Stimulated activated CD8-positive, alpha-beta memory T cell treated with anti-CD3 and anti-CD28 coated beads, Interleukin-15, amount 100 ng/mL, for 1 hour (primary cell): ENCODE results near the gene MTAP.
A peak's percentile ranks its signal among the peaks of the same experiment; 100 is the strongest.

Experiments used
- DNase-seq: peaks from one replicate; pipeline ENCODE4 v3.0.0-alpha.2; 2020; ENCODE audit warnings: low read depth

Gene MTAP

GRCh38 chr9:21804791-21805190 lies 2.4 kb downstream of the MTAP start:
- DNase-seq, result no peak

- DNase-seq, result no peak
Measured at GRCh38 chr9:21806644-21807043, 4.2 kb downstream of the MTAP start.

GRCh38 chr9:21810388-21810787 lies 8.0 kb downstream of the MTAP start:
- no peak for DNase-seq

- DNase-seq, result no peak
Measured at GRCh38 chr9:21810881-21811280, 8.4 kb downstream of the MTAP start.

GRCh38 chr9:21811914-21812313 lies 9.5 kb downstream of the MTAP start:
- DNase-seq, result no peak

- DNase-seq, result no peak
Measured at GRCh38 chr9:21812415-21812814, 10.0 kb downstream of the MTAP start.

GRCh38 chr9:21812946-21813568 lies 10.6 kb downstream of the MTAP start:
- peak; percentile 44 for DNase-seq

GRCh38 chr9:21813575-21814473 lies 11.4 kb downstream of the MTAP start:
- peak; percentile 25 for DNase-seq

GRCh38 chr9:21815643-21816042 lies 13.2 kb downstream of the MTAP start:
- DNase-seq, result no peak

- DNase-seq, result no peak
Measured at GRCh38 chr9:21817176-21817575, 14.7 kb downstream of the MTAP start.

GRCh38 chr9:21825637-21826036 lies 23.2 kb downstream of the MTAP start:
- DNase-seq, result no peak

GRCh38 chr9:21828853-21829410 lies 26.5 kb downstream of the MTAP start:
- DNase-seq, result no peak

- no peak for DNase-seq
Measured at GRCh38 chr9:21830589-21830988, 28.2 kb downstream of the MTAP start.

GRCh38 chr9:21831841-21832509 lies 29.5 kb downstream of the MTAP start:
- no peak for DNase-seq

GRCh38 chr9:21833090-21833801 lies 30.8 kb downstream of the MTAP start:
- no peak for DNase-seq

GRCh38 chr9:21835121-21835520 lies 32.7 kb downstream of the MTAP start:
- DNase-seq, result no peak

- DNase-seq, result no peak
Measured at GRCh38 chr9:21836437-21837161, 34.2 kb downstream of the MTAP start.

- no peak for DNase-seq
Measured at GRCh38 chr9:21837501-21837900, 35.1 kb downstream of the MTAP start.

GRCh38 chr9:21840647-21841046 lies 38.2 kb downstream of the MTAP start:
- DNase-seq, result no peak

GRCh38 chr9:21841133-21841532 lies 38.7 kb downstream of the MTAP start:
- no peak for DNase-seq

GRCh38 chr9:21848615-21849014 lies 46.2 kb downstream of the MTAP start:
- DNase-seq, result no peak
